ENCODE measurements around the gene CPE.

Gene CPE

GRCh38 chr4:165507381-165507780, 128.6 kb downstream of the CPE start:
- no peak for DNase-seq (ENCODE audit: low read depth, low spot score)

GRCh38 chr4:165508372-165509120, 129.7 kb downstream of the CPE start:
- DNase-seq (ENCODE audit: low read depth, low spot score), result no peak

- no peak for DNase-seq (ENCODE audit: low read depth, low spot score)
These were observed 133.6 kb downstream of the CPE start for GRCh38 chr4:165512424-165512823.

GRCh38 chr4:165514739-165515138, 135.9 kb downstream of the CPE start:
- no peak for DNase-seq (ENCODE audit: low read depth, low spot score)

- DNase-seq (ENCODE audit: low read depth, low spot score), result no peak
These were observed 136.4 kb downstream of the CPE start for GRCh38 chr4:165515201-165515600.

GRCh38 chr4:165516281-165516833, 137.5 kb downstream of the CPE start:
- no peak for DNase-seq (ENCODE audit: low read depth, low spot score)

- DNase-seq (ENCODE audit: low read depth, low spot score), result no peak
These were observed 138.4 kb downstream of the CPE start for GRCh38 chr4:165517216-165517615.

- no peak for DNase-seq (ENCODE audit: low read depth, low spot score)
These were observed 139.3 kb downstream of the CPE start for GRCh38 chr4:165518024-165518616.

GRCh38 chr4:165518686-165519085, 139.9 kb downstream of the CPE start:
- DNase-seq (ENCODE audit: low read depth, low spot score), result no peak

GRCh38 chr4:165519591-165519990, 140.8 kb downstream of the CPE start:
- DNase-seq (ENCODE audit: low read depth, low spot score), result no peak

- DNase-seq (ENCODE audit: low read depth, low spot score), result no peak
These were observed 141.3 kb downstream of the CPE start for GRCh38 chr4:165520086-165520485.

GRCh38 chr4:165522050-165522449, 143.2 kb downstream of the CPE start:
- no peak for DNase-seq (ENCODE audit: low read depth, low spot score)

- no peak for DNase-seq (ENCODE audit: low read depth, low spot score)
These were observed 145.9 kb downstream of the CPE start for GRCh38 chr4:165524532-165525190.

GRCh38 chr4:165532976-165533375, 154.2 kb downstream of the CPE start:
- no peak for DNase-seq (ENCODE audit: low read depth, low spot score)

GRCh38 chr4:165537028-165537648, 158.3 kb downstream of the CPE start:
- DNase-seq (ENCODE audit: low read depth, low spot score), result peak; percentile 9

- DNase-seq (ENCODE audit: low read depth, low spot score), result no peak
These were observed 161.0 kb downstream of the CPE start for GRCh38 chr4:165539801-165540200.

- DNase-seq (ENCODE audit: low read depth, low spot score), result no peak
These were observed 161.5 kb downstream of the CPE start for GRCh38 chr4:165540206-165540830.

- DNase-seq (ENCODE audit: low read depth, low spot score), result no peak
These were observed 163.1 kb downstream of the CPE start for GRCh38 chr4:165541851-165542459.

GRCh38 chr4:165542476-165542875, 163.7 kb downstream of the CPE start:
- no peak for DNase-seq (ENCODE audit: low read depth, low spot score)

All from iPS DF 19.7 (cell line).